Parathyroid adenoma (tissue), 2 donors: Measurements from ENCODE around the gene MIB1.
"Not testable (repeated sequence)": the region's sequence is repeated elsewhere in the genome, so short reads cannot be mapped to it uniquely, and the experiment has no call there.

ENCODE experiments used
- H2AFZ ChIP-seq: fragments of 300-600 bp; sonication (generic); one replicate; pipeline ENCODE4 v1.7.0; 2017; ENCODE audit warnings: antibody characterized with exemption, mild to moderate bottlenecking
- H3K27ac ChIP-seq: fragments of 300-600 bp; sonication (generic); one replicate; pipeline ENCODE4 v1.7.0; 2017
- H3K27me3 ChIP-seq: fragments of 300-600 bp; sonication (generic); one replicate; pipeline ENCODE4 v1.7.0; 2017; ENCODE audit warnings: low read length; ENCODE audit not compliant: control insufficient read depth, insufficient read depth
- H3K36me3 ChIP-seq: fragments of 300-600 bp; sonication (generic); one replicate; pipeline ENCODE4 v1.7.0; 2017; ENCODE audit warnings: low read length; ENCODE audit not compliant: control insufficient read depth, insufficient read depth
- H3K4me1 ChIP-seq: fragments of 300-600 bp; sonication (generic); one replicate; pipeline ENCODE4 v1.7.0; 2017; ENCODE audit warnings: control low read depth
- H3K4me2 ChIP-seq: fragments of 300-600 bp; sonication (generic); one replicate; pipeline ENCODE4 v1.7.0; 2017; ENCODE audit warnings: low read length
- H3K4me3 ChIP-seq: fragments of 300-600 bp; sonication (generic); one replicate; pipeline ENCODE4 v1.7.0; 2017; ENCODE audit warnings: low read depth, low read length
- H3K79me2 ChIP-seq: fragments of 300-600 bp; sonication (generic); one replicate; pipeline ENCODE4 v1.7.0; 2017; ENCODE audit warnings: control low read depth
- H3K9ac ChIP-seq: fragments of 300-600 bp; sonication (generic); one replicate; pipeline ENCODE4 v1.7.0; 2017; ENCODE audit warnings: mild to moderate bottlenecking
- H3K9me3 ChIP-seq: fragments of 300-600 bp; sonication (generic); one replicate; pipeline ENCODE4 v1.7.0; 2017; ENCODE audit warnings: low read length; ENCODE audit not compliant: control insufficient read depth
- TF ChIP-seq, protein P1 (sequence below): fragments of 300-600 bp; sonication (generic); IDR thresholded peaks from one replicate; pipeline ENCODE4 v1.7.0; 2017; ENCODE audit warnings: antibody characterized with exemption, mild to moderate bottlenecking
- donor health status: primary hyperparathyroidism.

The MIB1 gene

DNA sequence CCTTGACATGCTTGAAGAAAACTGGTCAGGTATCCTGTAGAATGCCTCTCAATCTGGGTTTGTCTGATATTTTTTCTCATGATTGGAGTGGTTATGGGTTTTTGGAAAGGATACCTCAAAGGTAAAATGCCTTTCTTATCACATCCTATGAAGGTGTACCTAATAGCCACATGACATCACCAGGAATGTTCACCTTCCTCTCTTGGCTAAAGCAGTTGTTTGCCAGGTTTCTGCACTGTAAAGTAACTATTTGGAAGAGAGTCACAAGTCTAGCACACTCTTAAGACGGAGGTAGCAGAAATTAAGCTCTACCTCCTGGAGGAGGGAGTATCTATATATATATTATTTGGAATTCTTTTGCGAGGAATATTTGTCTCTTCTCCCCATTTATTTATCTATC lies 17.9 kb upstream of the MIB1 start:
- H3K9ac ChIP-seq, result no peak overlapping the region
- H3K27me3 ChIP-seq, result no peaks in the 10 kb centered on the region
- H3K4me2 ChIP-seq, result no peak overlapping the region
- H3K79me2 ChIP-seq, result no peaks in the 10 kb centered on the region
- no peaks in the 10 kb centered on the region for H3K4me1 ChIP-seq
- H3K4me3 ChIP-seq, result no peak overlapping the region
- H3K27ac ChIP-seq, result no peak overlapping the region
- TF ChIP-seq, protein P1, sequence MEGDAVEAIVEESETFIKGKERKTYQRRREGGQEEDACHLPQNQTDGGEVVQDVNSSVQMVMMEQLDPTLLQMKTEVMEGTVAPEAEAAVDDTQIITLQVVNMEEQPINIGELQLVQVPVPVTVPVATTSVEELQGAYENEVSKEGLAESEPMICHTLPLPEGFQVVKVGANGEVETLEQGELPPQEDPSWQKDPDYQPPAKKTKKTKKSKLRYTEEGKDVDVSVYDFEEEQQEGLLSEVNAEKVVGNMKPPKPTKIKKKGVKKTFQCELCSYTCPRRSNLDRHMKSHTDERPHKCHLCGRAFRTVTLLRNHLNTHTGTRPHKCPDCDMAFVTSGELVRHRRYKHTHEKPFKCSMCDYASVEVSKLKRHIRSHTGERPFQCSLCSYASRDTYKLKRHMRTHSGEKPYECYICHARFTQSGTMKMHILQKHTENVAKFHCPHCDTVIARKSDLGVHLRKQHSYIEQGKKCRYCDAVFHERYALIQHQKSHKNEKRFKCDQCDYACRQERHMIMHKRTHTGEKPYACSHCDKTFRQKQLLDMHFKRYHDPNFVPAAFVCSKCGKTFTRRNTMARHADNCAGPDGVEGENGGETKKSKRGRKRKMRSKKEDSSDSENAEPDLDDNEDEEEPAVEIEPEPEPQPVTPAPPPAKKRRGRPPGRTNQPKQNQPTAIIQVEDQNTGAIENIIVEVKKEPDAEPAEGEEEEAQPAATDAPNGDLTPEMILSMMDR, result no peak
- no peak overlapping the region for H2AFZ ChIP-seq
- H3K36me3 ChIP-seq, result no peaks in the 10 kb centered on the region
- H3K9me3 ChIP-seq, result no peaks in the 10 kb centered on the region

DNA sequence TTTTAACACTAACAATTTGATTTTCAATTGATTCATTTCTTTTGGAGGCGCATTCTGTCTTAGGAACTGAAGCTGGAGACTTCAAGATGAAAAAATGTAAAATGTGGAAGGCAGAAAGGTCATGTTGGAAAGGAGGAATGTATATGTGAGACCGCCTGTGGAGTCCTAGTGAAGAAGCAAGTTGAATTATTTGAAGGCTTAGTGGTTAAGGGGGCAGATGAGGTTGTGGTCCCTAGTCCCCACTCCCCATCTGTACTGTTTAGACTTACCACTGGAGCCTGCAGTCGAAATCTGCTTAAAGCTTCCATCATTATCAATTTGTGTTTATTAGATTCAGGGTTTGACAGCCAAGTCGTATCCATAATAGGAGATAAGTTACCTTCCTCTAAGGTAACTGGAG lies 15.4 kb upstream of the MIB1 start:
- no peaks in the 10 kb centered on the region for H3K36me3 ChIP-seq
- no peak overlapping the region for H3K27ac ChIP-seq
- H3K9me3 ChIP-seq, result no peaks in the 10 kb centered on the region
- H3K4me3 ChIP-seq, result no peak overlapping the region
- H3K4me2 ChIP-seq, result no peak overlapping the region
- H3K9ac ChIP-seq, result no peak overlapping the region
- no peaks in the 10 kb centered on the region for H3K27me3 ChIP-seq
- H2AFZ ChIP-seq, result no peak overlapping the region
- H3K4me1 ChIP-seq, result no peaks in the 10 kb centered on the region
- H3K79me2 ChIP-seq, result no peaks in the 10 kb centered on the region
- TF ChIP-seq, protein P1, result no peak

GRCh38 chr18:21727702-21728101 lies 12.9 kb upstream of the MIB1 start:
- Histone ChIP-seq H3K27me3 (no peaks in the 10 kb centered on the region), H3K9me3 (no peaks in the 10 kb centered on the region), H3K36me3 (no peaks in the 10 kb centered on the region), H3K4me3 (no peak overlapping the region), H3K79me2 (no peaks in the 10 kb centered on the region), H3K27ac (no peak overlapping the region), H3K4me2 (no peak overlapping the region), H2AFZ (no peak overlapping the region), H3K4me1 (no peaks in the 10 kb centered on the region), H3K9ac (no peak overlapping the region)
- TF ChIP-seq, protein P1, result no peak

GRCh38 chr18:21733011-21733410 lies 7.6 kb upstream of the MIB1 start:
- H3K79me2 ChIP-seq, result no peaks in the 10 kb centered on the region
- no peaks in the 10 kb centered on the region for H3K27me3 ChIP-seq
- H3K27ac ChIP-seq, result no peak overlapping the region
- H3K4me2 ChIP-seq, result no peak overlapping the region
- H3K4me3 ChIP-seq, result no peak overlapping the region
- no peaks in the 10 kb centered on the region for H3K36me3 ChIP-seq
- H3K9ac ChIP-seq, result no peak overlapping the region
- no peaks in the 10 kb centered on the region for H3K4me1 ChIP-seq
- no peaks in the 10 kb centered on the region for H3K9me3 ChIP-seq
- H2AFZ ChIP-seq, result no peak overlapping the region
- TF ChIP-seq, protein P1, result no peak

DNA sequence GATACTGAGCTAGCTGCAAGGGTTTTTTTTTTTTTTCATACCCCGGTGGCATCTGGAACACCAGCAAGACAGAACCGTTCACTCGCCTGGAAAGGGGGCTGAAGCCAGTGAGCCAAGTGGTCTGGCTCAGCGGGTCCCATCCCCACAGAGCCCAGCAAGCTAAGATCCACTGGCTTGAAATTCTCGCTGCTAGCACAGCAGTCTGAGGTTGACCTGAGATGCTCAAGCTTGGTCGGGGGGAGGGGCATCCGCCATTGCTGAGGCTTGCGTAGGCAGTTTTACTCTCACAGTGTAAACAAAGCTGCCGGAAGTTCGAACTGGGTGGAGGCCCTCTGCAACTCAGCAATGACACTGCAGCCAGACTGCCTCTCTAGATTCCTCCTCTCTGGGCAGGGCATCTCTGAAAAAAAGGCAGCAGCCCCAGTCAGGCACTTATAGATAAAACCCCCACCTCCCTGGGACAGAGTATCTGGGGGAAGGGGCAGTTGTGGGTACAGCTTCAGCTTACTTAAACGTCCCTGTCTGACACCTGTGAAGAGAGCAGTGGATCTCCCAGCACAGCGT lies 5.1 kb upstream of the MIB1 start:
- Histone ChIP-seq H2AFZ (no peak overlapping the region), H3K9me3 (no peaks in the 10 kb centered on the region), H3K27ac (no peak overlapping the region), H3K36me3 (no peaks in the 10 kb centered on the region), H3K4me3 (no peak overlapping the region), H3K79me2 (no peaks in the 10 kb centered on the region), H3K4me1 (no peaks in the 10 kb centered on the region), H3K4me2 (no peak overlapping the region), H3K9ac (no peak overlapping the region), H3K27me3 (no peaks in the 10 kb centered on the region)
- TF ChIP-seq, protein P1, result no peak

DNA sequence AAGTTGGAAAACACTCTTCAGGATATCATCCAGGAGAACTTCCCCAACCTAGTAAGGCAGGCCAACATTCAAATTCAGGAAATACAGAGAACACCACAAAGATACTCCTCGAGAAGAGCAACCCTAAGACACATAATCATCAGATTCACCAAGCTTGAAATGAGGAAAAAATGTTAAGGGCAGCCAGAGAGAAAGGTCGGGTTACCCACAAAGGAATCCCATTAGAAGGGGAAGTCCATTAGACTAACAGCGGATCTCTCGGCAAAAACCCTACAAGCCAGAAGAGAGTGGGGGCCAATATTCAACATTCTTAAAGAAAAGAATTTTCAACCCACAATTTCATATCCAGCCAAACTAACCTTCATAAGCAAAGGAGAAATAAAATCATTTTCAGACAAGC lies 3.7 kb upstream of the MIB1 start:
- H3K4me3 ChIP-seq, H3K9me3 ChIP-seq, H3K27ac ChIP-seq, H3K79me2 ChIP-seq, H3K4me2 ChIP-seq, H2AFZ ChIP-seq, H3K27me3 ChIP-seq, H3K4me1 ChIP-seq, H3K36me3 ChIP-seq, H3K9ac ChIP-seq: not testable (repeated sequence)
